Endodermal cell (in vitro differentiated cells): ENCODE data around the gene GLIS1. TPM values are rescaled to one million over a fixed set of nuclear protein-coding genes. Genes with fewer than 3 reads are reported as not detected.
A peak's percentile ranks its signal among the peaks of the same experiment; 100 is the strongest.

ENCODE experiments used
- DNase-seq: peaks from one replicate; pipeline ENCODE4 v3.0.0-alpha.2; 2017
- H3K27ac ChIP-seq: 2 replicates; pipeline ENCODE4 v1.5.1; 2013; ENCODE audit warnings: mild to moderate bottlenecking, low read depth, low read length, moderate library complexity
- H3K27me3 ChIP-seq: 2 replicates; pipeline ENCODE4 v1.6.1; 2013; ENCODE audit warnings: mild to moderate bottlenecking, low read length, moderate library complexity; ENCODE audit not compliant: insufficient read depth, control insufficient read depth, poor library complexity, severe bottlenecking
- H3K36me3 ChIP-seq: 2 replicates; pipeline ENCODE4 v1.7.0; 2013; ENCODE audit warnings: mild to moderate bottlenecking, low read length, moderate library complexity; ENCODE audit not compliant: control insufficient read depth, insufficient read depth
- H3K4me1 ChIP-seq: one replicate; pipeline ENCODE4 v1.7.0; 2013; ENCODE audit warnings: low read length; ENCODE audit not compliant: control insufficient read depth, insufficient read depth
- H3K4me3 ChIP-seq: 2 replicates; pipeline ENCODE4 v1.5.1; 2013; ENCODE audit warnings: mild to moderate bottlenecking, low read length, moderate library complexity
- H3K9ac ChIP-seq: 2 replicates; pipeline ENCODE4 v1.6.1; 2013; ENCODE audit warnings: mild to moderate bottlenecking, low read length, moderate library complexity; ENCODE audit not compliant: poor library complexity, severe bottlenecking; ENCODE audit errors: extremely low read depth
- H3K9me3 ChIP-seq: 2 replicates; pipeline ENCODE4 v1.6.1; 2013; ENCODE audit warnings: mild to moderate bottlenecking, low read length, moderate library complexity; ENCODE audit not compliant: control insufficient read depth
- H3K27ac Mint-ChIP-seq: 2 replicates; pipeline ENCODE4 v1.8.0; 2020; ENCODE audit warnings: mixed read lengths
- H3K27me3 Mint-ChIP-seq: 2 replicates; pipeline ENCODE4 v1.8.0; 2021; ENCODE audit warnings: mild to moderate bottlenecking, mixed read lengths; ENCODE audit not compliant: insufficient read depth
- H3K36me3 Mint-ChIP-seq: 2 replicates; pipeline ENCODE4 v1.8.0; 2020; ENCODE audit warnings: low read depth, mixed read lengths
- H3K4me1 Mint-ChIP-seq: 2 replicates; pipeline ENCODE4 v1.8.0; 2020; ENCODE audit warnings: mixed read lengths
- H3K4me3 Mint-ChIP-seq: 2 replicates; pipeline ENCODE4 v1.8.0; 2020; ENCODE audit warnings: mild to moderate bottlenecking, moderate library complexity, mixed read lengths
- H3K9me3 Mint-ChIP-seq: 2 replicates; pipeline ENCODE4 v1.8.0; 2020; ENCODE audit warnings: mild to moderate bottlenecking, mixed read lengths
- WGBS, 2 experiments: methylation state at CpG; one replicate each; pipeline versions ENCODE4 v1.1.5 to v1.1.7; 2013; ENCODE audit warnings: missing lambda C conversion rate in 2 of 2, mixed read lengths in 1 of 2; ENCODE audit not compliant: insufficient coverage in 1 of 2, insufficient read length in 1 of 2; 5-methylcytosine and 5-hydroxymethylcytosine counted together
- total RNA-seq, 2 donors: library from RNA; stranded (reverse); fragmentation: NEBNext Ultra II Directional in 1 of 2; extraction: Animal tissue kit (Norgen Biotek cat#: 25700) in 1 of 2; gene quantifications; 2 replicates in 1 of 2; 3 replicates in 1 of 2; pipeline ENCODE4 v1.2.1, GENCODE V29; 2021
- TF ChIP-seq, protein P1 (sequence below): fragments of 200-600 bp; sonication (generic); conservative IDR thresholded peaks from 2 replicates; pipeline ENCODE4 v1.5.0; 2021; ENCODE audit warnings: antibody characterized with exemption, mild to moderate bottlenecking

Gene GLIS1
- total RNA-seq, 2 donors from 2014 or later: 2.1 to 3.9 TPM

DNA sequence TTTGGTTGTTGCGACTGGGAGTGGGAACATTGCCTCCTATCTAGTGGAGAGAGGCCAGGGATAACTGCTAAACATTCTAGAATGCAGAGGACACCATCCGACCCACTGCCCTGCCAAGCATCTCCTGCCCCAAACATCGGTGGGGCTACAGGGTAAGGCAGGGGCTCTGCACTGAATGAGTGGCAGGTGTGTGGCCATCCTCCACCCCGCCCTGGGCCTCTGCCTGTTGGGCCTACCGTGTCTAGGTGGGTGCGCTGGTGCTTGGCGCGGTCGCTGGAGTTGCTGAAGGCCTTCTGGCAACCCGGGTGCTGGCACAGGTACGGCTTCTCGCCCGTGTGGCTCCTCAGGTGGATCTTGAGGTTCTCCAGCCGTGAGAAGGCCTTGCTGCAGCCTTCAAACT lies 209.4 kb downstream of the GLIS1 start:
- no peak for DNase-seq
- no peaks in the 10 kb centered on the region for H3K9me3 ChIP-seq
- no peaks in the 10 kb centered on the region for H3K27me3 ChIP-seq
- H3K4me1 ChIP-seq: no peaks in the 10 kb centered on the region
- no peak overlapping the region for H3K27ac ChIP-seq
- Mint-ChIP-seq H3K27me3 (peaks cover 1% of the 10 kb centered on the region), H3K9me3 (no peaks in the 10 kb centered on the region), H3K36me3 (no peaks in the 10 kb centered on the region), H3K4me3 (no peak overlapping the region), H3K27ac (no peak overlapping the region), H3K4me1 (no peaks in the 10 kb centered on the region)
- no peak overlapping the region for H3K9ac ChIP-seq
- WGBS, 2 experiments: 88 to 94% methylated on average over 11 to 14 of the region's 14 CpGs
- no peaks in the 10 kb centered on the region for H3K36me3 ChIP-seq
- no peak overlapping the region for H3K4me3 ChIP-seq
- TF ChIP-seq, protein P1, sequence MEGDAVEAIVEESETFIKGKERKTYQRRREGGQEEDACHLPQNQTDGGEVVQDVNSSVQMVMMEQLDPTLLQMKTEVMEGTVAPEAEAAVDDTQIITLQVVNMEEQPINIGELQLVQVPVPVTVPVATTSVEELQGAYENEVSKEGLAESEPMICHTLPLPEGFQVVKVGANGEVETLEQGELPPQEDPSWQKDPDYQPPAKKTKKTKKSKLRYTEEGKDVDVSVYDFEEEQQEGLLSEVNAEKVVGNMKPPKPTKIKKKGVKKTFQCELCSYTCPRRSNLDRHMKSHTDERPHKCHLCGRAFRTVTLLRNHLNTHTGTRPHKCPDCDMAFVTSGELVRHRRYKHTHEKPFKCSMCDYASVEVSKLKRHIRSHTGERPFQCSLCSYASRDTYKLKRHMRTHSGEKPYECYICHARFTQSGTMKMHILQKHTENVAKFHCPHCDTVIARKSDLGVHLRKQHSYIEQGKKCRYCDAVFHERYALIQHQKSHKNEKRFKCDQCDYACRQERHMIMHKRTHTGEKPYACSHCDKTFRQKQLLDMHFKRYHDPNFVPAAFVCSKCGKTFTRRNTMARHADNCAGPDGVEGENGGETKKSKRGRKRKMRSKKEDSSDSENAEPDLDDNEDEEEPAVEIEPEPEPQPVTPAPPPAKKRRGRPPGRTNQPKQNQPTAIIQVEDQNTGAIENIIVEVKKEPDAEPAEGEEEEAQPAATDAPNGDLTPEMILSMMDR: no peak

DNA sequence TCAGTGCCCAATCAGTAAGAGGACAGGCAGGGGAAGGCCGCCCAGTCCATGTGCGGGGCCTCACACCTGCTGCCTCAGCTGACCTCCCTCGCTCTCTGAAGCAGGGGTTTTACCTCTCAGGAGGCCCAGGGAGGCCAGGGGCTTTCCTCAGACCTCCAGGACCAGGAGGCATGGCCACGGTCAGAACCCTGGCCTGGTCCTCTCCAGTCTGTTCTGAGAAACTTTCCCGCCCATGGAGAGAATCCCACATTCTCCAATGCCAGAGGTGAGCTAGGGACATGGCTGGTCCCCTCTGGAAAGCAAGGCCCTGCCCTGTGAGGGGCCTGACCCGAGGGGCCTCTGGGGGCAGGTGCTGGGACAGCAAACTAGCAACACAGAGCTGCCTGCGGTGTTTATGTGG lies 211.6 kb downstream of the GLIS1 start:
- no peak overlapping the region for H3K27ac Mint-ChIP-seq
- H3K4me3 Mint-ChIP-seq: no peak overlapping the region
- H3K9me3 Mint-ChIP-seq: no peaks in the 10 kb centered on the region
- Histone ChIP-seq H3K9me3 (no peaks in the 10 kb centered on the region), H3K4me1 (no peaks in the 10 kb centered on the region), H3K36me3 (no peaks in the 10 kb centered on the region), H3K4me3 (no peak overlapping the region), H3K9ac (no peak overlapping the region), H3K27ac (no peak overlapping the region), H3K27me3 (no peaks in the 10 kb centered on the region)
- H3K4me1 Mint-ChIP-seq: no peaks in the 10 kb centered on the region
- TF ChIP-seq, protein P1: no peak
- 90 to 91% methylated on average over 6 to 7 of the region's 7 CpGs for WGBS, 2 experiments
- H3K27me3 Mint-ChIP-seq: peaks cover 1% of the 10 kb centered on the region
- no peak for DNase-seq
- H3K36me3 Mint-ChIP-seq: no peaks in the 10 kb centered on the region

DNA sequence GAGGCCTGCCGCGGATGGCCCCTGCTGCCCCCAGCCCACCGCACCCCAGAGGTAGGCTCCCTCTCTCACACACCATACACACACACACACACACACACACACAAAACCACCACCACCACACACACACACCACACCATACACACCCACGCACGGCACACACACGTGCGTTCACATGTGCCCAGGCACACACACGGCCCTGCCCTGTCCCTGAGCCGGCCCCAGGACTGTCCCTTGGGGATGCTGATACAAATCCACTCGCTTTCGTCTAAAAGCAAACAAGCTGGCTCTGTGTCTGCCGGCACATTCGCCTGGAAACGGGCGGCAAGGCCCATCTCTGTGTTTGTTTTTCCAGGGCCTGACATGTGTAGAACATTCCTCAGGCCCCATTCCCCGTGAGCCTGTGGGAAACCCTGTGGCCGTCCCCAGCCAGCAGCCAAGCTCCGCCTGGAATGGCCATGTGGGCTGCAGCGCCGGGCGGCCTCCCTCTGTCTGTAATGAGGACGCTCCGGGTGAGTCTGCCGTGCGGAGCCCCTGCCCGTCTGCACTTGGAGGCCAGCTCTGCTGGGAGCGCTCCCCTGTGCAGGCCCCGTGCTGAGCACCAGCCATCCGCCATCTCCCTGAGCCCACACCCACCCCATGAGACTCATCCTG lies 212.4 kb downstream of the GLIS1 start:
- 75 to 89% methylated on average over 18 to 29 of the region's 29 CpGs for WGBS, 2 experiments
- H3K4me3 ChIP-seq: no peak overlapping the region
- H3K9me3 ChIP-seq: no peaks in the 10 kb centered on the region
- Mint-ChIP-seq H3K4me3 (no peak overlapping the region), H3K9me3 (no peaks in the 10 kb centered on the region), H3K4me1 (no peaks in the 10 kb centered on the region), H3K27ac (no peak overlapping the region), H3K27me3 (peaks cover 1% of the 10 kb centered on the region), H3K36me3 (no peaks in the 10 kb centered on the region)
- H3K9ac ChIP-seq: no peak overlapping the region
- peak; percentile 56 for DNase-seq
- no peaks in the 10 kb centered on the region for H3K4me1 ChIP-seq
- H3K27ac ChIP-seq: no peak overlapping the region
- H3K36me3 ChIP-seq: no peaks in the 10 kb centered on the region
- TF ChIP-seq, protein P1: no peak
- H3K27me3 ChIP-seq: no peaks in the 10 kb centered on the region
